GM19438 (cell line): ENCODE data around the gene HRCT1.
"Not testable (repeated sequence)": the region's sequence is repeated elsewhere in the genome, so short reads cannot be mapped to it uniquely, and the experiment has no call there.

Experiments used
- ATAC-seq: cut with Tn5 transposase; IDR thresholded peaks from one replicate; pipeline ENCODE4 v1.9.1; 2021; ENCODE audit warnings: low read depth; ENCODE audit not compliant: unreplicated experiment

Gene HRCT1

GRCh38 chr9:35905912-35906679 lies at the start of gene HRCT1:
Gene HRCT1 (plus strand): TSS chr9:35906202. CDS start chr9:35906288, 86 bp downstream.
- no peak for ATAC-seq

DNA sequence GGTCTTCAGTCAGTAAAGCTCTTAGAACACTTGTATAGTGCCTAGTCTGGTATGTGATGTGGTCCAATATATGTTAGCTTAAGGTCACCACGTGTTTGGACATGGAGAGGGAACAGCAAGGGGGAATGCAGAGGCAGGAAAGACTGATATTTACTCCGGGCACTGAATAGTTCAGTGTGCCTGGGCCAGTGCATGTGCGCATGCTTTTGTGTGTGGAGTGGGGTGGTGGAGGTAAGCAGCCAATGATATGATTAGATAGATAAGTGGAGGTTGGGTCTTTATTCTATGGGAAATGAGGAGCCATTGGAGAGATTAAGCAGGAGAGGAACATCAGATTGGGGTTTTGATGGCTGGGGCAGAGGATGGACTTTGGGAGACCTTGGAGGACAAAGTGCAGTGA lies 49.8 kb upstream of the HRCT1 start:
- ATAC-seq, result no peak

GRCh38 chr9:35856882-35857281 lies 49.1 kb upstream of the HRCT1 start:
- ATAC-seq, result no peak

DNA sequence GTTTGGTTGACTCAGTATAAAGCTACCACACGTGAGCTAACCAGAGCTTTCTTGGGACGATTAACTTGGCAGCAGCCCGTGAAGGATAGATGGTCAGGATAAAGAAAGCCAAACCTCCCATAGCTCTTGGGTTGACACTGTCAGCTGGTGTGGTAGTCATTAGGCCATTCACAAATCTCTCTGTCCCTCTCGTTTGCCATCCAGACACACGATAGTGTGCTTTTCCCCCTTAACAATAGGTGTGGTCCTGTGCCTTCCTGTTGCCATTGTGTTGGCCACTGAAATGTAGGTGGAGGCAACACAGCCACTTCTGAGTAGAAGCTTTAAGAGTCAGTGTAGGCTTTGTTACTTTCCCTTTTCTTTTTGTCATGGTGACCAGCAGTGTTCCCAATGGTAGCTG lies 47.5 kb upstream of the HRCT1 start:
- ATAC-seq, result no peak

- ATAC-seq, result no peak
These were observed 46.6 kb upstream of the HRCT1 start for GRCh38 chr9:35859310-35859989.

- ATAC-seq, result no peak
These were observed 46.0 kb upstream of the HRCT1 start for GRCh38 chr9:35859990-35860339.

GRCh38 chr9:35861161-35861897 lies 44.7 kb upstream of the HRCT1 start:
- no peak for ATAC-seq

DNA sequence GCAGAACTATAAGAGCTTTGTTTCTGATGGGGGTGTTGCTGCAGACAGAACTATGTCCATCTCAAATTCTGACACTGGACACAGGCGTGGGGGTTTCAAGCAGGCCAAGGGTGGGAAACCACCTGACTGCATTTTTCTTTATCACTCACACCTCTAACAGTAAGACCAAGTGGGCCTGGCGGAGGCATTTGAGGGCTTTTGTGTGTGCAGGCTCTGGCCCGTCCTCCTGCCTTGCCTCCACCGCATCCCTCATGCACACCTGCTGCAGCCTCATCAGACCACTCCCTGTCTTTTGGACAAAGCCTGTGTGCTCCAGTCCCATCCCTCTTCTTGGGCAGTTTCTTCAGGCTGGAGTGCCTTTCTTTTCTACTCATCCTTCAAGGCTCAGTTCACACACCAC lies 43.7 kb upstream of the HRCT1 start:
- ATAC-seq, result no peak

- ATAC-seq, result no peak
These were observed 42.4 kb upstream of the HRCT1 start for GRCh38 chr9:35863583-35863982.

GRCh38 chr9:35864695-35865255 lies 41.2 kb upstream of the HRCT1 start:
- no peak for ATAC-seq

DNA sequence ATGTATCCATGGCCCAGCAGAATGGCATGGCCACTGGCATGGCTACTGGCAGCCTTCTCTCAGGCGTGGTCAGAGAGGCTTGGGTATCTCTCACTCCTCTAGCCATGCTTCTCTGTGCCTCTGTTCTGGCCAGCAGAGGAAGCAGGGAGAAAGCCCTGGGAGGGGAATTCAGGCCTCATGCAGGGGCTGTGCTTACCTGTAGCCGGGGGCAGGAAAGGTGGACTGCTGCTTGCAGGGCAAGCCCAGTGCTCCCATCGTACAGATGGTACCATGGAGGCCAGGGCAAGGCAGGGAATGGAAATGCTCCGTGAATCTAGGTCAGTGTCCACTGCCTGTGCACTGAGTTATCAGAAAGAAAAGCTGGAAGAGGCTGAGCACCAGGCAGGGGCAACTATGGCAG lies 38.5 kb upstream of the HRCT1 start:
- no peak for ATAC-seq

DNA sequence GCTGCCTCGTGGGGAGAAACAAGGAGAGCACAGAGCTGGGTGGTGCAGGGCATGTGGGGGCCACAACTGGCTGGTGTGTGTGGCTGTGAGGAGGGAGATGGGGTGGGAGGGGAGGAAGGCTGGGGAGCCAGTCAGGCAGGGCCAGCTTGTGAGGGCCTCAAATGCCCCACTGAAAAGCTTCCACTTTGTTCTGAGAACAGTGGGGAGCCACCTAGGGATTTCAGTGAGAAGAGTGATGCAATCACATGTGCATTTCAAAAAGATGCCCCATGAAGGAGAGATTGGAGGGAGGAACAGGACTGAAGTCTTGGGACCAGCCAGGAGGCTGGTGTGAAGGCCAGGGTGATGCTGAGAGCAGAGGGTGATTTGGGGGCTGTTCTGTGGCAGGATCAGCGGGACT lies 37.1 kb upstream of the HRCT1 start:
- ATAC-seq, result no peak

- no peak for ATAC-seq
These were observed 36.3 kb upstream of the HRCT1 start for GRCh38 chr9:35869621-35870216.

DNA sequence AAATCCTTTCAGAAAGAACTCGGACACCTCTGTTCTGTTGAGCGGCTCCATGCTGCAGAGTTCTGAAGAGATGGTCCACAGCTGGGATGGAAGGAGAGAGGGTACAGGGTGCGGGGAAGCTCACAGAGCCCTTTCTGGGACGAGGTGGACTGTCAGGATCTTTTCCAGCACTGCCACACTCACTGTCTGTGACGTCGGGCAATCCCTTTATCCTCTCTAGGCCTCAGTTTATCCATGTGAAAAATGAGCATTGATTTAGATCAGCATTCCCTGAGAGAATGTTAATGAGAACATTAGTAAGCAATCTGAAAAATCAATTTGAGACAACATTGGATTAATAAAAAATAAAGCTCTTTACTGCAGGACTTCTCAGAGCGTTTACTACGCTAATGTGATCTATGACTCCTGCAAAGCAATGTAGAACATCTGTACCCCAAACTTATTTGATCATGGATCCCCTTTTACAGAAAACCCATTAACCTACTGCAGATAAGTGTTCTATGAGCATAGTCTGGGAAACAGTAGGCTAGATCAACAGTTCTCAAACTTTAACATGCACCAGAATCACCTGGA lies 35.6 kb upstream of the HRCT1 start, which contains the start of gene OR13J1:
Gene OR13J1 (minus strand): TSS at position 51 of the 573 bp plus-strand sequence. CDS start 0 bp downstream, at position 51.
- no peak for ATAC-seq

GRCh38 chr9:35871545-35871944 lies 34.5 kb upstream of the HRCT1 start:
- ATAC-seq, result no peak

- ATAC-seq, result no peak
These were observed 33.5 kb upstream of the HRCT1 start for GRCh38 chr9:35872505-35872904.

GRCh38 chr9:35882263-35882848 lies 23.6 kb upstream of the HRCT1 start:
- ATAC-seq, result no peak

DNA sequence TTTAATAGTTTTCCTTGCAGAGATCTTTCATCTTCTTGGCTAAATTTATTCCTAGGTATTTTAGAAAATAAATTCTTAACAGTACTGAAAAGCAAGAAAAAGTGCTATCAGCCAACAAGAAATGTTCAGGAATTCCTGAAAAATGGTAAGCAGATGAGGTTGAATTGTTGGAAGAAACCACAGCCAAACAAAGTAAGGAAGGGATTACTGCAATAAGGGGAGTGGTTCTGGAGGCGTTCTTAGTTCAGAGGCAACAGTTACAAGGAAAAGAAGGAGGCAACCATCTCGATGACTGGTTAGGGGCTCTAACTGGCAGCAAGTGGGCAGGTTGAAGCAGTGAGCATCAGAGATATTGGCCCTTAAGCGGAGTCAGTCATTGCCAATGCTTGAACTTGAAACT lies 23.0 kb upstream of the HRCT1 start:
- ATAC-seq, result no peak

DNA sequence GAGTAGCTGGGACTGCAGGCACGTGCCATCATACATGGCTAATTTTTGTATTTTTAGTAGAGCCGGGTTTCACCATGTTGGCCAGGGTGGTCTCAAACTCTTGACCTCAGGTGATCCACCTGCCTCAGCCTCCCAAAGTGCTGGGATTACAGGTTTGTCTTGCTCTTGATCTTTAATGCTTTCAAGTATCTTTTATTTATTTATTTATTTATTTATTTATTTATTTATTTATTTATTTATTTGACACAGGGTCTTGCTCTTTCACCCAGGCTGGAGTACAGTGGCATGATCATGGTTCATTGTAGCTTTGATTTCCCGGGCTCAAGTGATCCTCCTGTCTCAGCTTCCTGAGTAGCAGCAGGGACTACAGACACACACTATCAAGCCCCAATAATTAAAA lies 21.1 kb upstream of the HRCT1 start:
- ATAC-seq, result not testable (repeated sequence)

DNA sequence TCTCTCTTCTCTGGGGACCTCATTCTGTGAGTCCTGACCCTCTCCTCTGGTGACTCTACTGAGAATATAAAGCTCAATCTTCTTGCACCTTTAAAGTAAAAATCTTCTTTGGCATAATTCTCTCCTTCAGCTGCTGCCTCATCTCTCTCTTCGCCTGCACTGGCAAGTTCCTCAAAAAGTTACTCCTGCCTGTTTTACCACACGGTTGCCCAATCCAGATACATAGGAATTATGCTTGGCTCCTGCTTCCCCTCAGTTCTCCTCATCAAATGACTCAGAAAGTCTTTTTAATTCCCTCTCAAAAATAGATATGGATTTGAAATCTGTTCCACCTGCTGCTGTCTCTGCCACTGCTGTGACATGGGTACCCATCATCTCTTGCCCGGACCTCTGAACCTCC lies 14.4 kb upstream of the HRCT1 start:
- no peak for ATAC-seq
